Astrocyte (in vitro differentiated cells and primary cell): Measurements from ENCODE around the gene SECISBP2L. TPM values are rescaled to one million over a fixed set of nuclear protein-coding genes. Genes with fewer than 3 reads are reported as not detected.
A peak's percentile ranks its signal among the peaks of the same experiment; 100 is the strongest.

Experiments
- DNase-seq: peaks from one replicate; pipeline ENCODE4 v3.0.0-alpha.2; 2010; ENCODE audit warnings: low read depth
- FAIRE-seq: peaks from 2 replicates; lab custom pipeline; 2011; peaks lifted over from hg19 to GRCh38; lab: Jason Lieb, UNC
- H2AFZ ChIP-seq: 2 replicates; pipeline ENCODE4 v1.6.0; 2012; ENCODE audit warnings: low read depth, low read length, inconsistent platforms
- H3K27ac ChIP-seq: 2 replicates; pipeline ENCODE4 v1.5.1; 2011; ENCODE audit warnings: low read depth, low read length, inconsistent platforms
- H3K27me3 ChIP-seq: 2 replicates; pipeline ENCODE4 v1.6.0; 2011; ENCODE audit warnings: low read length, inconsistent platforms; ENCODE audit not compliant: insufficient read depth
- H3K36me3 ChIP-seq: 2 replicates; pipeline ENCODE4 v1.5.1; 2011; ENCODE audit warnings: low read length, inconsistent platforms; ENCODE audit not compliant: insufficient read depth
- H3K4me1 ChIP-seq: 2 replicates; pipeline ENCODE4 v1.5.1; 2011; ENCODE audit warnings: low read length, inconsistent platforms; ENCODE audit not compliant: insufficient read depth
- H3K4me2 ChIP-seq: 2 replicates; pipeline ENCODE4 v1.6.0; 2012; ENCODE audit warnings: low read length, inconsistent platforms
- H3K4me3 ChIP-seq: 2 replicates; pipeline ENCODE4 v1.5.1; 2011; ENCODE audit warnings: low read depth, mild to moderate bottlenecking, low read length, inconsistent platforms; ENCODE audit not compliant: insufficient read depth
- H3K79me2 ChIP-seq: 2 replicates; pipeline ENCODE4 v1.6.0; 2012; ENCODE audit warnings: mild to moderate bottlenecking, low read length, inconsistent platforms; ENCODE audit not compliant: insufficient read depth
- H3K9ac ChIP-seq: 2 replicates; pipeline ENCODE4 v1.6.0; 2012; ENCODE audit warnings: mild to moderate bottlenecking, low read length, inconsistent platforms
- H3K9me3 ChIP-seq: 2 replicates; pipeline ENCODE4 v1.5.1; 2012; ENCODE audit warnings: low read depth, mild to moderate bottlenecking, low read length, inconsistent platforms; ENCODE audit not compliant: insufficient read depth
- H4K20me1 ChIP-seq: 2 replicates; pipeline ENCODE4 v1.6.0; 2012; ENCODE audit warnings: low read length, inconsistent platforms; ENCODE audit not compliant: insufficient read depth
- H3K27ac Mint-ChIP-seq: one replicate; pipeline ENCODE4 v1.8.0; 2021; ENCODE audit warnings: mild to moderate bottlenecking, mixed read lengths; ENCODE audit not compliant: unreplicated experiment
- H3K27me3 Mint-ChIP-seq: one replicate; pipeline ENCODE4 v1.8.0; 2021; ENCODE audit warnings: low read depth, mixed read lengths; ENCODE audit not compliant: unreplicated experiment
- H3K36me3 Mint-ChIP-seq: one replicate; pipeline ENCODE4 v1.8.0; 2021; ENCODE audit warnings: low read depth, mixed read lengths; ENCODE audit not compliant: unreplicated experiment
- H3K4me1 Mint-ChIP-seq: one replicate; pipeline ENCODE4 v1.8.0; 2021; ENCODE audit warnings: low read depth, mixed read lengths; ENCODE audit not compliant: unreplicated experiment
- H3K4me3 Mint-ChIP-seq: one replicate; pipeline ENCODE4 v1.8.0; 2021; ENCODE audit warnings: mild to moderate bottlenecking, moderate library complexity, mixed read lengths; ENCODE audit not compliant: unreplicated experiment
- H3K9me3 Mint-ChIP-seq: one replicate; pipeline ENCODE4 v1.8.0; 2021; ENCODE audit warnings: mild to moderate bottlenecking, mixed read lengths; ENCODE audit not compliant: unreplicated experiment
- CTCF ChIP-seq: IDR thresholded peaks from 2 replicates; pipeline ENCODE4 v1.5.1; 2011; ENCODE audit warnings: low read depth, mild to moderate bottlenecking, inconsistent platforms, low read length, moderate library complexity; ENCODE audit not compliant: insufficient read depth
- EZH2 ChIP-seq: IDR thresholded peaks from 2 replicates; pipeline ENCODE4 v1.6.1; 2012; ENCODE audit warnings: mild to moderate bottlenecking, low read length, inconsistent platforms; ENCODE audit not compliant: insufficient read depth
- total RNA-seq: library from RNA; stranded (reverse); gene quantifications from 2 replicates; pipeline ENCODE4 v1.2.1, GENCODE V29; 2021

The SECISBP2L gene
- total RNA-seq, 1 donor from 2014 or later = 52.5 TPM

GRCh38 chr15:48945386-48945785 lies 100.9 kb downstream of the SECISBP2L start:
- Histone ChIP-seq H3K27ac (no peak overlapping the region), H4K20me1 (no peaks in the 10 kb centered on the region), H3K4me2 (no peak overlapping the region), H3K79me2 (no peaks in the 10 kb centered on the region), H3K27me3 (no peaks in the 10 kb centered on the region), H3K4me3 (no peak overlapping the region), H3K9me3 (no peaks in the 10 kb centered on the region), H2AFZ (no peak overlapping the region), H3K9ac (no peak overlapping the region), H3K36me3 (no peaks in the 10 kb centered on the region), H3K4me1 (peaks cover 22% of the 10 kb centered on the region)
- no peak overlapping the region for H3K4me3 Mint-ChIP-seq
- no peaks in the 10 kb centered on the region for H3K9me3 Mint-ChIP-seq
- TF ChIP-seq EZH2 (no peak), CTCF (no peak)
- DNase-seq (no peak), FAIRE-seq (no peak)
- peaks cover 26% of the 10 kb centered on the region for H3K4me1 Mint-ChIP-seq
- H3K27me3 Mint-ChIP-seq = no peaks in the 10 kb centered on the region
- H3K27ac Mint-ChIP-seq = peak overlapping the region; percentile 88
- no peaks in the 10 kb centered on the region for H3K36me3 Mint-ChIP-seq

- no peak overlapping the region for H3K9ac ChIP-seq
These were observed 104.3 kb downstream of the SECISBP2L start for GRCh38 chr15:48941904-48942303.

GRCh38 chr15:48940508-48940907 lies 105.7 kb downstream of the SECISBP2L start:
- Histone ChIP-seq H3K27me3 (no peaks in the 10 kb centered on the region), H3K4me2 (peak overlapping the region; percentile 49), H3K9ac (peak overlapping the region; percentile 65), H2AFZ (peak overlapping the region; percentile 16), H3K27ac (peak overlapping the region; percentile 98), H3K4me1 (peaks cover 43% of the 10 kb centered on the region), H3K79me2 (no peaks in the 10 kb centered on the region), H4K20me1 (no peaks in the 10 kb centered on the region), H3K4me3 (no peak overlapping the region), H3K9me3 (no peaks in the 10 kb centered on the region), H3K36me3 (no peaks in the 10 kb centered on the region)
- Mint-ChIP-seq H3K27me3 (no peaks in the 10 kb centered on the region), H3K4me1 (peaks cover 49% of the 10 kb centered on the region), H3K9me3 (no peaks in the 10 kb centered on the region), H3K36me3 (no peaks in the 10 kb centered on the region), H3K4me3 (no peak overlapping the region), H3K27ac (peak overlapping the region; percentile 14)
- peak; percentile 81 for FAIRE-seq
- peak; percentile 100 for DNase-seq
- TF ChIP-seq EZH2 = no peak
- TF ChIP-seq CTCF = no peak

More at GRCh38 chr15:48941904-48942303, 104.3 kb downstream of the SECISBP2L start:
- Histone ChIP-seq H3K36me3 (no peaks in the 10 kb centered on the region), H3K4me2 (no peak overlapping the region), H4K20me1 (no peaks in the 10 kb centered on the region), H3K79me2 (no peaks in the 10 kb centered on the region), H3K27me3 (no peaks in the 10 kb centered on the region), H3K27ac (no peak overlapping the region), H2AFZ (no peak overlapping the region), H3K4me3 (no peak overlapping the region), H3K4me1 (peaks cover 43% of the 10 kb centered on the region), H3K9me3 (no peaks in the 10 kb centered on the region)
- Mint-ChIP-seq H3K27me3 (no peaks in the 10 kb centered on the region), H3K36me3 (no peaks in the 10 kb centered on the region), H3K9me3 (no peaks in the 10 kb centered on the region), H3K27ac (no peak overlapping the region), H3K4me3 (no peak overlapping the region), H3K4me1 (peaks cover 51% of the 10 kb centered on the region)
- no peak for DNase-seq
- FAIRE-seq = no peak
- TF ChIP-seq EZH2 = no peak
